AG09309 (cell line): ENCODE data around the gene YPEL5.

Experiments
- DNase-seq: peaks from one replicate; pipeline ENCODE4 v3.0.0-alpha.2; 2010; ENCODE audit warnings: low read depth
- H3K4me3 ChIP-seq: 2 replicates; pipeline ENCODE4 v1.5.1; 2011; ENCODE audit warnings: mild to moderate bottlenecking, low read depth, low read length, moderate library complexity; ENCODE audit not compliant: control insufficient read depth
- TF ChIP-seq, protein P1 (sequence below): IDR thresholded peaks from 2 replicates; pipeline ENCODE4 v1.5.1; 2011; ENCODE audit warnings: mild to moderate bottlenecking, low read depth, low read length, inconsistent platforms; ENCODE audit not compliant: insufficient read depth, control insufficient read depth; ENCODE audit errors: missing control alignments

YPEL5 gene

DNA sequence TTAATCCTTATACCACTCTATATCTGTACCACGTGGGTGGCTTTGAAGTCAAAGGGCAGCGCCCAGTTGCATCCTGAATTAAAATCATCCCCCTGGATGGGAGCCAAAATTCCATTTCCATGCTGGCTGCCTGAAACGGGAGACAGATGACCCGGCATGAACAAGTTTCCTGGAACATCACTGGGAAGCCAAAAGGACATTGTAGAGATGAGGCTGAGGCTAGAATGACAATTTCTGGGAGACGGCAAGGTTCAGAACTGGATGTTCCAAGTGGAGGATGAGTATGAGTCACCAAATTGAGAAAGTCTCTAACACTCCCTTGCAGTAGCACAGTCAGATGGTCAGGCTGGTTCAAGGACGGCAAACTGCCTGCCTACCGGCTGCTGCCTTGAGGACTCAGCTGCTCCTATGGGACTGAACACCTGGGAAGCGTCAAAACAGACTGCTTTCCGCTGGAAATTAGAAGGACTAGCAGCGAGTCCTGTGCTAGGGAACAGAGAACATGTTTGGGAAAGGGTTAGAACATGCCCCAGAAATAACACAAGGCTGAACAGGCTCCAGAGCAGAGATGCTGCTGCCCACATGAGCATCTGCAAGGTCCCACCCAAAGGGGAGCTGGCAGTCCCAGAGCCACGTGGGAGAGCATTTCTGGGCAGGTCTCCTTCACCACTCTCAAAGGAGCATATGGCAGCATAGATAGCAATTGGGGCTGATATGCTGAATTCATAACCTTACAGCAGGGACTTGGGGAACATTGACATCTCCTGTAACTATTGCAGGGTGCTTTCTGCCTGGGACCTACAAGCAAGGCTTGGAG lies 32.0 kb downstream of the YPEL5 start:
- DNase-seq, result no peak
- TF ChIP-seq, protein P1, sequence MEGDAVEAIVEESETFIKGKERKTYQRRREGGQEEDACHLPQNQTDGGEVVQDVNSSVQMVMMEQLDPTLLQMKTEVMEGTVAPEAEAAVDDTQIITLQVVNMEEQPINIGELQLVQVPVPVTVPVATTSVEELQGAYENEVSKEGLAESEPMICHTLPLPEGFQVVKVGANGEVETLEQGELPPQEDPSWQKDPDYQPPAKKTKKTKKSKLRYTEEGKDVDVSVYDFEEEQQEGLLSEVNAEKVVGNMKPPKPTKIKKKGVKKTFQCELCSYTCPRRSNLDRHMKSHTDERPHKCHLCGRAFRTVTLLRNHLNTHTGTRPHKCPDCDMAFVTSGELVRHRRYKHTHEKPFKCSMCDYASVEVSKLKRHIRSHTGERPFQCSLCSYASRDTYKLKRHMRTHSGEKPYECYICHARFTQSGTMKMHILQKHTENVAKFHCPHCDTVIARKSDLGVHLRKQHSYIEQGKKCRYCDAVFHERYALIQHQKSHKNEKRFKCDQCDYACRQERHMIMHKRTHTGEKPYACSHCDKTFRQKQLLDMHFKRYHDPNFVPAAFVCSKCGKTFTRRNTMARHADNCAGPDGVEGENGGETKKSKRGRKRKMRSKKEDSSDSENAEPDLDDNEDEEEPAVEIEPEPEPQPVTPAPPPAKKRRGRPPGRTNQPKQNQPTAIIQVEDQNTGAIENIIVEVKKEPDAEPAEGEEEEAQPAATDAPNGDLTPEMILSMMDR, result no peak
- no peak overlapping the region for H3K4me3 ChIP-seq

DNA sequence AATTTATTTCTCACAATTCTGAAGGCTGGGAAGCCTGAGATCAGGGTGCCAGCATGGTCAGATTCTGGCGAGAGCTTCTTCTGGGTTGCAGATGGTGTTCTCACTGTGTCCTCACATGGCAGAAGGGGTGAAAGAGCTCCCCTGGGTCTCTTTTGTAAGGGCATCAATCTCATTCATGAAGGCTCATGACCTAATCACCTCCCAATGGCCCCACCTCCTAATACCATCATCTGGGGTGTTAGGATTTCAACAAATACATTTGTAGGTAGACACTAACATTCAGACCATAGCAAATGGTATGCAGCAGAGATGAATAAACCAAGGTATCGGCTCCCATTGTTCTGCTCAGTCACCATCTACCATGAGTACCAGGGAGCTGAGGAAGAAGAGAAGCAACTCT lies 32.7 kb downstream of the YPEL5 start:
- TF ChIP-seq, protein P1, result no peak
- no peak overlapping the region for H3K4me3 ChIP-seq
- DNase-seq, result no peak

DNA sequence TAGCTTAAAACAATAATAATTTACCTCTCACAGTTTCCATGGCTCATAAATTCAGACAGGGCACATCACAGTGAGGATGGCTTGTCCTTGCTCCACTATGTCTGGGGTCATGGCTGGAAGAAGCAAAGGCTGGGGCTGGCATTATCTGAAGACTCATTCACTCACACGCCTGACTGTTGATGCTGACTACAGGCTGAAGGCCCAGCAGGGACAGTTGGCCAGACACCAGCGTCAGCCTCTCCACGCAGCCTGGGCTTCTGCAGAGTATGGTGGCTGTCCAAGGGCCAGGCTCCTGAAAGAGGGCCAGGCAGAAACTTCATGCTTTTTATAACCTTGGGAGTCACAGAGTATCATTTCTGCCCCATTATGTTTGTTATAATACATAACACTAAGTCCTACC lies 33.4 kb downstream of the YPEL5 start:
- TF ChIP-seq, protein P1, result no peak
- H3K4me3 ChIP-seq, result no peak overlapping the region
- DNase-seq, result no peak

GRCh38 chr2:30181176-30181575 lies 34.4 kb downstream of the YPEL5 start:
- TF ChIP-seq, protein P1, result no peak
- DNase-seq, result no peak
- no peak overlapping the region for H3K4me3 ChIP-seq

DNA sequence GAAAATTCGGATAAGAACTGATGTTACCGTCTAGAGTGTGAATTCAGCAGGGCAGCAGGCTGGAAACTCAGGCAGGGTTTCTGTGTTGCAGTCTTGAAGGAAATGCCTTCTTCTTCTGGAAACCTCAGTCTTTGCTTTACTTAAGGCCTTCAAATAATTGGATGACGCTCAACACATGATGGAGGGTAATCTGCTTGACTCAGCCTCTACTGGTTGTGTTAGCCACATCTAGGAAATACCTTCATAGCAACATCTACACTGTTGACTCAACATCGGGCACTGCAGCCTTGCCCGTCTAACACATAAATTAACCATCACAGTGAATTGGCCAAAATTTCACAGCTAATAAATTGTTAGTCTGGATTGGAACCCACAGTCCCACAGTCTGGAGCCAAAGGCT lies 37.2 kb downstream of the YPEL5 start:
- no peak overlapping the region for H3K4me3 ChIP-seq
- TF ChIP-seq, protein P1, result no peak
- DNase-seq, result no peak

- no peak for DNase-seq
- TF ChIP-seq, protein P1, result no peak
- H3K4me3 ChIP-seq, result no peak overlapping the region
These were observed 38.4 kb downstream of the YPEL5 start for GRCh38 chr2:30185178-30185577.
